GM19351 (cell line): ENCODE results near the gene PLPP6.

Experiments
- ATAC-seq: cut with Tn5 transposase; IDR thresholded peaks from one replicate; pipeline ENCODE4 v1.9.1; 2021; ENCODE audit warnings: mild to moderate bottlenecking, moderate library complexity; ENCODE audit not compliant: unreplicated experiment

PLPP6 gene

DNA sequence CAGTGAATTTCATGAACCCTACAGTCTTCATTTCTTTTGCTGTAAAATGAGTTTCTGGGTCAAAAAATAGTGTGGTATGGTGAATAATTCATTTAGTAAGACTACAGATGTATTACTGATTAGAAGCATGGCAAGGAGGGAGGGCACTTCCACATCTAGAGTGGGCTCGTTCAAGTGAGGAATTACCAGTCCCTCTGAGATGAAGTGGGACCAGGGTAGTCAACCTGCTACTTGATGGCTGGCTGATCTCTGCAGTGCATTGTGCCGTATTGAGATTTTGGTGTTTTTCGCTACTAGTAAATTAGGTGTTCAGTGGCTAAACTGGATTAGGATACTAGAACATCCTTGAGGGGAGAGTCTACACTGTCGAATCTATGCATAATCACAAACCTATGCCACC is 28.1 kb downstream of the PLPP6 start:
- peak; percentile 51 for ATAC-seq

GRCh38 chr9:4691795-4692194 is 29.7 kb downstream of the PLPP6 start:
- ATAC-seq = no peak

GRCh38 chr9:4700091-4700490 is 38.0 kb downstream of the PLPP6 start:
- ATAC-seq = no peak

DNA sequence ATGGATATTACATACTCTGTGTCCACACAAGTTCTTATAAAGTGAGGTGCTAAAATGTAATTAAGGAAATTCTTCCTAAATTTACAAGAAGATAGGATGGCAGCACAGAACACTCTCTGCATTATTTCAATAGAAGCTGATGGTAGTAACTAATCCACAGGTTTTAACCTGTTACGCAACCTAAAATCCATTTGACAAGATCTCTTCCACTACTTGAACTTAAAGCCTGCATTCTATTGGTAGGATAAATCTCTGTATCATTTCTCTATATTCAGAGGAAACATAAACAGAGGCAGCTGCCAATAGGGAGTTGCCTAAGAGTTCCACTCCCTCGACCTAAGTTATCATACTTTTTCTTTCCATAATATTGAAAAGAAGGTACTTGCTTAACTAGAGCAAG is 38.8 kb downstream of the PLPP6 start:
- ATAC-seq = no peak

- ATAC-seq = no peak
Observed at GRCh38 chr9:4701526-4701925, 39.4 kb downstream of the PLPP6 start.

GRCh38 chr9:4704129-4704528 is 42.0 kb downstream of the PLPP6 start:
- ATAC-seq = no peak

DNA sequence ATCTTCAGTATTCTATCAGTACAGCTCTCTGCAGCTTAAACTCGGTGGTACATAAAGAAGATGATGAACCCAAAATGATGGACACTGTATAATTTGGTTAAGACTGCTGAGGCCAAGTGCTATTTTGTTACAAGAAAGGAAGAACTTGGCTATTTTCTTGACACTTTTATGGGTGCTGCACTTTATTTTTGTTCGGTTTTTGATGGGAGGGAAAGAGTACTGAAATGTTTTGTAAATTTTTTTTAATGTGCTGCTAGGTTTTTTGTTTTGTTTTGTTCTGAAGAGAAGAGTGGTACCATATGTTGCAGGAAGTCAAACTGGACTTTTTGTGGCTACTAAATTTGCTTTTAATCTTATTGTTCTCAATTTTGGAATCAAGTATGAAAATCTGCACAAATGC is 43.9 kb downstream of the PLPP6 start:
- no peak for ATAC-seq

GRCh38 chr9:4706971-4707622 is 45.0 kb downstream of the PLPP6 start:
- no peak for ATAC-seq

DNA sequence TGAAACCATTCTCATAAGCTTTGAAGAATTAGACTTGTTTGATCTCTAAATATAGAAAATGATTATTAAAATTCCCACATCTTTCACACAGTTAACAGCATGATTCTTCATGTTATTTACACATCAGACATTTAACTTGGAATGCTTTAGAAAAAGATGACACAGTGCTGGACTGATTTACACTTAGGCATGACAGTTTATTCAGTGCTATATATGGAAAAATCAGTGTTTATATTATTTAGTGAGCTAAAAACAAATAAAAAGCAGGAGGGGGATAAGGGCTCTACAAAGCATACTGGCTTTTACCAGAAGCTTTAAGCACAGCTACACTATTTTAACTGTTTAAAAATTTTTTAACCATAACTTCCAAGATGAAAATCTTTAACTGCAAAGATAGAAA is 47.3 kb downstream of the PLPP6 start:
- ATAC-seq = no peak

DNA sequence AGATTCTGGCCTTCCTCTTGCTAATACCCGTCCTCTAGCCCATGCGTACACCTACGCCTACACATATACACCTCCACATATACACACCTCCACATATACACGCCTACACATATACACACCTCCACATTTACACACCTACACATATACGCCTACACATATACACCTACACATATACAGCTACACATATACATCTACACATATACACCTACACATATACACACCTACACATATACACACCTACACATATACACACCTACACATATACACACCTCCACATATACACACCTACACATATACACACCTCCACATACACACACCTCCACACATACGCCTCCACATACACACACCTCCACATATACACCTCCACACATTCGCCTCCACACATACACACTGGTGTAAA is 51.8 kb downstream of the PLPP6 start:
- ATAC-seq = no peak

- ATAC-seq = no peak
Observed at GRCh38 chr9:4714266-4715016, 52.3 kb downstream of the PLPP6 start.
